GM18505 (cell line): ENCODE results near the gene TEX26.
"Not testable (repeated sequence)": the region's sequence is repeated elsewhere in the genome, so short reads cannot be mapped to it uniquely, and the experiment has no call there.

Experiments used
- ATAC-seq: cut with Tn5 transposase; IDR thresholded peaks from one replicate; pipeline ENCODE4 v1.9.1; 2021; ENCODE audit not compliant: unreplicated experiment
- POLR2A ChIP-seq: IDR thresholded peaks from 4 replicates; pipeline ENCODE4 v1.6.1; 2011; ENCODE audit warnings: borderline replicate concordance; ENCODE audit not compliant: insufficient read depth, insufficient read length; ENCODE audit errors: extremely low read depth

Gene TEX26

DNA sequence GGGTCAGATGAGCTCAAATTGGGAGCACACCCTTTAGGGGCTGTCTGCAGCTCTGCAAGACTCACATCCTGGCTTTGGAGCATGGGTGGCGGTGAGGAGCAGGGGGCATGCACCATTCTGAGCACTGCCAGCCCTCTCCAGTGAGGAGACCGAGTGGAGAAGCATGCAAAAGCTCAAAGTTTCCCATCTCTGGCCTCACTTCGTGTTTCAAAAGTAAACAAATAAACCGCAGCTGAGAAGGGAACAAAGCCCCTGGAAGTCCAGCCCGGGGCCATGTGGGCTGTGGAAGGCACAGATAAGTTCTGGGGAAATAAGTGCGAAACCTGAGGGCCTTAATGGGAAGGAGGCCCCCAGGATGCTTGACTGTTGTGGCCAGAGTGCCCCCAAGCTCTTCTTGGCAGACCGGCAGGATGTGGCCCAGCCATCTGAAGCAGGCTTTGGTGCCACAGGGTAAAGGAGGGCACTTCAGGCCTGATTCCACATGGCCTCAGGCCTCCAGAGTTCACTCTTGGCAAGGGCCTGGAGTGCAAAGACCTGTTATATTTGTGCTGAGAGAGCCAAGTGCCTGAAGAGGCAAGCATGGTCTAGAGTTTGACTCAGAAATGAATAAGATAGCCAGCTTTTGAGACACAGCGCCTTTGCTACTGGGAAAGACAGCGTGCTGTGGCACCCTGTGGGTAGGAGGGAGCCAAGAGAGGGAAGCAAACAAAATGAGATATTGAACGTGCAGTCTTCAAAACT is 25.2 kb upstream of the TEX26 start:
- ATAC-seq: no peak
- TF ChIP-seq POLR2A: no peak

DNA sequence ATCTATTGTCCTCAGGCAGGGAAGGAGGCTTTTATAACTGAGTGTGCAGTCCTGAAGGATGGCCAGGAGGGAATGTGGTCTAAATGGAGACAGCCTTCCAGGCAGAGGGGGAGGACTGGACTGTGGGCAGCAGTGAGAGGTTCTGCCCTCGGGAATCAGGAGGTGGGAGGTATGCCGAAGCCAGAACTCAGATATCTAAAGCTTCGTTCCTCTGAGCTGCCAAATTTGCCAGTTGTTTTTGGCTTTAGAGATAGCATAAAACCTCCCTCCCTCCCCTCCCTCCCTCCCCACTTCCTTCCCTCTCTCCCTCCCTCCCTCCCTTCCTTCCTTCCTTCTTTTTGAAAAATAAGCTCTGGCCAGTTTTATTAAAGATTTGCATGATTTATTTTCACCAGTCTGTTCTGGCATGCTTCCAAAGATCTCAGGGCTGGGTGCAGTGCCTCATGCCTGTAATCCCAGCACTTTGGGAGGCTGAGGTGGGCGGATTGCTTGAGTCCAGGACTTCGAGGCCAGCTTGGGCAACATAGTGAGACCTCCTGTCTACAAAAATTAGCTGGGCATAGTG is 24.0 kb upstream of the TEX26 start:
- no peak for TF ChIP-seq POLR2A
- no peak for ATAC-seq

DNA sequence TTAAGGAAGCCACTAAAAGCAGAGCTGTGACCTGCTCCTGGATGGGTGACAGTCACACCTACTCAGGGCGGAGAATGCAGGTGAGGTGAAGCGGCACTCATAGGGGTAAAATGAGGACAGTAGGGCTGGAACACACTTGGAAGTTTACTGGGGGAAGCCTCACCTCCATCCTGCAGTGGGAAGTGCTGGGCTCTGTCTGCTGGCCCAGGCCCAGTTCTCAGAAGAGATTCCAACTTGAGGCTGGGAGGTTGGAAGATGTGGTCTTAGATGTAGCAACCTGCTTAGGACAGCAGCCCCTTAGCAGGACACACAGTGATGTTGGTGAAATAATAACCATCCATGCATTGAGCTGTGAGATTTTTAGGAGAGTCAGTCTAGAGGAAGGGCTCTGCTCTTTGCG is 21.8 kb upstream of the TEX26 start:
- no peak for ATAC-seq
- TF ChIP-seq POLR2A: no peak

DNA sequence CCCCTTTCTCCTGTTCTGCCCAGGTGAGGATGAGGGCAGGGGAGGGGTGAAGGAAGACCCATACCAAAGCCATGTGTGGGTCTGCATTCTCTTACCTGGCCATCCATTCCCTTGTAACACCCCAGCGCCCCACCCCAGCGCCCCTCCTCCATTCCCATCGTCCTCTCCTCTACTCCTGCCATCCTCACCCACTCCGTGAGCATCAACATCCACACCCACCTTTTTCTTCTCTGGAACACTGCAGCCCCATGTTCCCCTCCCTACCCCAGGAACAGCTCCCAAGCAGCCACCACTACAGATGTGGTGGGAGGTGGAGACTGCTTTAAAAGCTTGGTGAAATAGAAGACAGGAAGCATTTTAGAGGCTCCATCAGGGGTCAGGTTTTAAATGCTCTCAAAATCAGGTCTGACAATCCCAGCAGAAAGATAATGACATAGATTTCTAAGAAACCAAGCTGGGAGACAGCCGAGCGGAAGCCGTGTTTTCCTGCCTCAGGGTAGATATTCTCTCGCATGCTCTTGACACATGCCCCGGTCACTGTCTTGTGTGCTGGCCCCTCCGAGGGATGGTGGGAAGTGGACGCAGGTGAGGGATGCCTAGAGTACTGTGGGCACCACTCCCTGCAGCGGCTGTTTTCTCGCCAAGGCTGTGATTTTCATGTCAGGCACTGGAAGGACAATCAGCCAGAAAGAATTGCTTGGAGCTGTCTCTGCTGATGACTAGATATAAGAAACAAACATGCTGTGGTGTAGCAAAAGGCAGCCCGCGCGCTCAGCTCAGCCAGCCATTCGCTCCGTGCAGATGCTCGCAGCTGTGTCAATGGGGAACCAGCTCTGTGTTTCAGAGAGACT is 16.5 kb upstream of the TEX26 start:
- no peak for ATAC-seq
- TF ChIP-seq POLR2A: no peak

DNA sequence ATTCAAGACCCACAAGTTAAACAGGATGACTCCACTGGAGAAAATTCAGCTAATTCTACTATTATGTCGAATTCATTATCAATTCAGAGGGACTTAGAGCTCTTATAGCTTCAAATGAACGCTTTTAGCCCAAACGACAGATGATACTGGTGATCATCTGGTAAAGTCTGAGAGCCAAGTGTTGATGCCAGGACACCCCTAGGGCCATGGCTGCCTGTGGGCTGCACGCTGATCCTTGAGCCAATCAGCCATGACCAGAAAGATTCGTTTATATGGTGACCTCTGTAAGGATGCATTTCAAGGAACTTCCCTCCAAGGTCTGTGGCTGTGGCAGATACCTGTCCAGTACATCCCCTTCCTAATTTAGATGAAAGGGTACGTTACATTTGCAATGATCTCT is 15.5 kb upstream of the TEX26 start:
- ATAC-seq: no peak
- no peak for TF ChIP-seq POLR2A

DNA sequence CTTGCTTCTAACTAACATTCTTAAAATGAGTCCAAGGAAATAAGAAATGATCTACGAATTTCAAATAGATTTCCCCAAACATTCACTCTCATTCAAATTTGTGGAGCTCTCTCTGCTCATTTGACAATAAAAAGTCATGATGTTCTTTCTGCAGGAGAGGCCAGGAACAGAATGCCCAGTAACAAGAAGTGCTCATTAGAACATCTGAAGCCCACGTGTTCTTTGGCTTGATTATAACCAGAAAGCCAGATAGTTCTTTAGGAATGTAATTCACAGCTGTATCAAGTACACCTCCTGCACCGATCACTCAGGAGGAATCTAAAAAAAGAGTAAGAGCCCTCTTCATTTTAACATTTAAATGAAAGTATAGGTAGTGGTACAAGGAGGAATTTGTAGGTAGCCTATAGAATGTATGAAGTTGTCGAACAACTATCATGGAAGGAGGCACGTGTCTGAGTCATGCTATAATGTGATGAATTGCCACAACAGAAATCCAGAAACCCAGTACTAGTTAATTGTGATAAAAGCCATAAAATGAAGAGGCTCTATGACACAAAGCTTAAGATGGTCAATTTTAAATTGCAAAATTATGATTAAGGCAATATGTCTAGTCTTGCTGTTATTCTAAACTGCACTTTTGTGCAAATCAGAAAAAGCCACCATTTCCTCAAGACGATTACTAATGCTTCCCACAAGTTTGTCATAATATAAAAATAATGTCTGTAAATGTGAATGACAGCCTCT is 13.6 kb upstream of the TEX26 start:
- no peak for TF ChIP-seq POLR2A
- ATAC-seq: no peak

DNA sequence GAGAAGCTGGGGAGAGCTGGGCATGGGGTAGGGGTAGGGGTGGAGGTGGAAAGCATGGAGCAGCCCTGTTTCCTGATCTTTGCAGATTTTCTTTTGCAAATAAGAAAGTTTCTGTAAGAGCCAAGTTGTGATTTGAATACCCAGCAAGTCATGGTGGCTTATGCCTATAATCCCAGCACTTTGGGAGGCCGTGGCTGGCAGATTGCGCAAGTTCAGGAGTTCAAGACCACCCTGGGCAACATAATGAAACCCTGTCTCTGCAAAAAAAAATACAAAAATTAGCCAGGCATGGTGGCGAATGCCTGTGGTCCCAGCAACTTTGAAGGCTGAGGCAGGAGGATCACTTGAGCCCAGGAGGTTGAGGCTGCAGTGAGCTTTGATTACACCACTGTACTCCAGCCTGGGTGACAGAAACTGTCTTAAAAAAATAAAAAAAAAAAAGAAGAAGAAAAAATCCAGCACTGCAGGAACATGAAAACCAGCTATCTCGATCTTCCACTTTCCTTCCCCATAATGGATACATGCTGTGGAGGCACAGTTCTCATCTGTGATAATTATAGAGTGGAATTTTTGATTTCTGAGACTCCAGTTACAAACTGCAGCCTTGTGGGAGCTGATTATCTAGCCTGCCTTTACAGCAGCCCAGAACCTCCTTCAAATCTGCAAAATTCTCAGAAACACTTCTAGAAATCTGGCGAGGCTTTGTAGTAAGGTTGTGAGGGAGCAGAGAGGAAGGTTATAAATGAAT is 12.1 kb upstream of the TEX26 start:
- no peak for ATAC-seq

DNA sequence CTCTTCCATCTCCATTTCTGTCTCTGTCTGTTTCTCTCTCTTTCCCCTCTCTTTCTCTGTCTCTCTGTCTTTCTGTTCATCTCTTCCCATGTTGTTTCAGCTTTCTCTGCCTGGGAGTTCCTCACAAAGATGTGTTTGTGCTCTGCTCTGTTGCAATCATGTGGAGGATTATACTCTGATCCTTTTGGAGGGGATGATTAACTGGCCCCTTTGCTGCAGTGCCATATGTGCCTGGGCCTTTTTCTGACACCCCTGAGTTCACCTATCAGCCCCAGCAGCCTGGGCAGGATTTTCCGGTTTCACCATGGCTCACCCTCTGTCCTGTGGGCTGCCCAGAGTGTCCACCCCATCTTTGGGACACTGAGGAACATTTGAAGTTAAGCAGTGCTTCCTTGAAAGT is 9.0 kb upstream of the TEX26 start:
- TF ChIP-seq POLR2A: no peak

More for the DNA sequence above, 12.1 kb upstream of the TEX26 start:
- TF ChIP-seq POLR2A: no peak

DNA sequence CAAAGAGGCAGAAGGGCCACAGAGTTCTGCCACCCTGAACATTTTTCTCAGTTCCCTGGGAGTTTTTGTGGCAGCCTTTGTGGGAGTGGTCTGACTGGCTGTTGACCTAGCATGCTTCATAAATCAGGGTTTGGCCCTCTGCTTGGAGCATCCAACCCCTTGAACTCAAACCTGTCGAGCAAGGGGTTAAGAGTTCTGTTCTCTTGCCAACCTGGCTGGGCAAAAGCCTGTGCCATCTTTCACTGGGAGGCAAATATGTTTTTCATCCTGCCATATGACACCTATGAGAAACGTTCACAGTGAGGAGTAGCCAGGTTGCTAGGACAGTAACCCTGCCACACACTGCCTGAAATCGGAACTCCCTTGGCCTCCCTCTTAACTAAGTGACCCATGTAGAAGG is 7.7 kb upstream of the TEX26 start:
- no peak for TF ChIP-seq POLR2A
- no peak for ATAC-seq

More for the DNA sequence above, 9.0 kb upstream of the TEX26 start:
- ATAC-seq: no peak

DNA sequence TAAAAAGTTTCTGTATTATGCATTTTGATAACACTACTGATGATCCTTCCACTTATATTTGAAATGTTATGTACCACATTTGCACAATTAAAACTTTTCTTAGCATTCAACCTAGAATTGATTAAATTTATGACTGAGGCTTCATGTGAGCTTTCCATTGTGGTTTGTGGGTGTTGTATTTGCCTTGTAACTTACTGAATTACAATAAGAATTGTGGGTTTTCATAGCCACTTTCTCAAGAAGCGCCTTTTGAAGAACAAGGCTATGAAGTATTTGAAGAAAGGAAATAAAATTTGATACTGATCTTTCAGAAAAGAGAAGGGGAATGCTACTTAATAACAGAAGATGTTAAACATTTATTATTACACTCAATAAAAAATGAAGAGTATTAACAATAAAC is 7.0 kb upstream of the TEX26 start:
- no peak for ATAC-seq

DNA sequence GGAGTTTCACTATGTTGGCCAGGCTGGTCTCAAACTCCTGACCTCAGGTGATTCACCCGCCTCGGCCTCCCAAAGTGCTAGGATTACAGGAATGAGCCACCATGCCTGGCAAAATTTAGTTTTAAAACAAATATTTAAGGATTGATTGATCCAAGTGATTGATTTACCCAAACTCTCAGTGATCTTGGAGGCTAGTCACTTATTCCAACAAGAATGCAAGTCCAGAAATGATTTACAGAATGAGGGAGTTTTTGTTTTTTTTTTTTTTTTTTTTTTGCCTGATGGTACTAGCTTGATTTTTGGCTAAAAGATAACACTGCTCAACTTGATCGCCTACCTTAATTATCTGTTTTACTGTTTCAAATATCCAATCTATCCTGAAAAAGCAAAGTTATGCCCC is 5.7 kb upstream of the TEX26 start:
- no peak for TF ChIP-seq POLR2A
- ATAC-seq: no peak

More for the DNA sequence above, 7.0 kb upstream of the TEX26 start:
- no peak for TF ChIP-seq POLR2A

DNA sequence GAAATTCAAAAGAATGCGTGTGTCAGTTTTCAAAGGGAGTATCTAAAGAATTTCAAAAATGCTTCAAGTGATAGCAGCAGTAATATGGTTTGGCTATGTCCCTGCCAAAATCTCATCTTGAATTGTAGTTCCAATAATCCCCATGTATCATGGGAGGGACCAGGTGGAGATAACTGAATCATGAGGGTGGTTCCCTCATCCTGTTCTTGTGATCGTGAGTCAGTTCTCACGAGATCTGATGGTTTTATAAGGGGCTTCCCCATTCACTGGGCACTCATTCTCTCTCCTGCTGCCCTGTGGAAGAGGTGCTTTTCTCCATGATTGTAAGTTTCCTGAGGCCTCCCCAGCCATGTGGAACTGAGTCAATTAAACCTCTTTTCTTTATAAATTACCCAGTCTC is 5.3 kb upstream of the TEX26 start:
- not testable (repeated sequence) for ATAC-seq

DNA sequence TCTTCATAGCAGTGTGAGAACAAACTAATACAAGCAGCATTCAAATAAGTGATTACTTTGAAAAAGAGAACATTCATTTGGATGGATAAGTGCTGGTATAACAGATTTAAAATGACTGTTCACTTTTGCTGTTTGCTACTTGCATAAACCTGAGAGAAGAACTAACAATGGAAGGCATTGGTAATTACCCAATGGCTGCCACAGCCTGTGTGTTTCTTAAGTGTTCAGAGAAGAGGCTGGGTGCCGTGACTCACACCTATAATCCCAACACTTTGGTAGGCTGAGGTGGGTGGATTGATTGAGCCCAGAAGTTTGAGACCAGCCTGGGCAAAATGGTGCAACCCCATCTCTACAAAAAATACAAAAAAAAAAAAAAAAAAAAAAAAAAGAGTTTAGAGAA is 4.9 kb upstream of the TEX26 start:
- no peak for TF ChIP-seq POLR2A
- ATAC-seq: no peak
